T-helper 2 cell treated with Interferon-gamma antibody and Interleukin-4, amounts not matched to agents 5 μg/mL and 100 μg/mL, for 36 hours (primary cell): Measurements from ENCODE around the gene DLD.

Experiments
- DNase-seq: peaks from one replicate; pipeline ENCODE4 v3.0.0; 2021; ENCODE audit warnings: low spot score
- H3K27ac Mint-ChIP-seq: one replicate; pipeline ENCODE4 v1.8.0; 2021; ENCODE audit warnings: mild to moderate bottlenecking, mixed read lengths
- H3K27me3 Mint-ChIP-seq: one replicate; pipeline ENCODE4 v1.8.0; 2021; ENCODE audit warnings: low read depth, mixed read lengths
- H3K36me3 Mint-ChIP-seq: one replicate; pipeline ENCODE4 v1.8.0; 2021; ENCODE audit warnings: low read depth, mixed read lengths
- H3K4me1 Mint-ChIP-seq: one replicate; pipeline ENCODE4 v1.8.0; 2021; ENCODE audit warnings: low read depth, mixed read lengths
- H3K4me3 Mint-ChIP-seq: one replicate; pipeline ENCODE4 v1.8.0; 2022; ENCODE audit warnings: mild to moderate bottlenecking, moderate library complexity, mixed read lengths
- H3K9me3 Mint-ChIP-seq: one replicate; pipeline ENCODE4 v1.8.0; 2021; ENCODE audit warnings: mixed read lengths

Gene DLD

GRCh38 chr7:107934991-107935770 is 44.2 kb downstream of the DLD start:
- peaks cover 4% of the 10 kb centered on the region for H3K36me3 Mint-ChIP-seq
- no peaks in the 10 kb centered on the region for H3K27me3 Mint-ChIP-seq
- no peak overlapping the region for H3K27ac Mint-ChIP-seq
- H3K4me1 Mint-ChIP-seq = peaks cover 9% of the 10 kb centered on the region
- no peaks in the 10 kb centered on the region for H3K9me3 Mint-ChIP-seq
- DNase-seq = no peak
- H3K4me3 Mint-ChIP-seq = no peak overlapping the region

GRCh38 chr7:107936312-107936711 is 45.3 kb downstream of the DLD start:
- no peaks in the 10 kb centered on the region for H3K27me3 Mint-ChIP-seq
- DNase-seq = no peak
- no peak overlapping the region for H3K27ac Mint-ChIP-seq
- H3K4me3 Mint-ChIP-seq = no peak overlapping the region
- H3K4me1 Mint-ChIP-seq = peaks cover 9% of the 10 kb centered on the region
- no peaks in the 10 kb centered on the region for H3K9me3 Mint-ChIP-seq
- peaks cover 4% of the 10 kb centered on the region for H3K36me3 Mint-ChIP-seq

- H3K4me1 Mint-ChIP-seq = peaks cover 3% of the 10 kb centered on the region
- H3K4me3 Mint-ChIP-seq = no peak overlapping the region
- no peak for DNase-seq
- H3K27me3 Mint-ChIP-seq = no peaks in the 10 kb centered on the region
- no peak overlapping the region for H3K27ac Mint-ChIP-seq
- no peaks in the 10 kb centered on the region for H3K9me3 Mint-ChIP-seq
- H3K36me3 Mint-ChIP-seq = peaks cover 3% of the 10 kb centered on the region
Observed at GRCh38 chr7:107937531-107937930, 46.5 kb downstream of the DLD start.

- no peak for DNase-seq
- Mint-ChIP-seq H3K36me3 (no peaks in the 10 kb centered on the region), H3K4me3 (no peak overlapping the region), H3K27ac (no peak overlapping the region), H3K27me3 (no peaks in the 10 kb centered on the region), H3K4me1 (no peaks in the 10 kb centered on the region), H3K9me3 (no peaks in the 10 kb centered on the region)
Observed at GRCh38 chr7:107938456-107939250, 47.7 kb downstream of the DLD start.

- no peaks in the 10 kb centered on the region for H3K4me1 Mint-ChIP-seq
- DNase-seq = no peak
- H3K9me3 Mint-ChIP-seq = no peaks in the 10 kb centered on the region
- no peak overlapping the region for H3K27ac Mint-ChIP-seq
- H3K36me3 Mint-ChIP-seq = no peaks in the 10 kb centered on the region
- no peaks in the 10 kb centered on the region for H3K27me3 Mint-ChIP-seq
- no peak overlapping the region for H3K4me3 Mint-ChIP-seq
Observed at GRCh38 chr7:107939573-107940489, 48.8 kb downstream of the DLD start.

- Mint-ChIP-seq H3K36me3 (no peaks in the 10 kb centered on the region), H3K4me1 (no peaks in the 10 kb centered on the region), H3K27ac (no peak overlapping the region), H3K4me3 (no peak overlapping the region), H3K27me3 (no peaks in the 10 kb centered on the region), H3K9me3 (no peaks in the 10 kb centered on the region)
- DNase-seq = no peak
Observed at GRCh38 chr7:107940951-107941350, 50.0 kb downstream of the DLD start.

GRCh38 chr7:107943018-107943417 is 52.0 kb downstream of the DLD start:
- Mint-ChIP-seq H3K36me3 (no peaks in the 10 kb centered on the region), H3K9me3 (no peaks in the 10 kb centered on the region), H3K27ac (no peak overlapping the region), H3K4me3 (no peak overlapping the region), H3K27me3 (no peaks in the 10 kb centered on the region), H3K4me1 (no peaks in the 10 kb centered on the region)
- DNase-seq = no peak

GRCh38 chr7:107944411-107945169 is 53.6 kb downstream of the DLD start:
- Mint-ChIP-seq H3K4me1 (no peaks in the 10 kb centered on the region), H3K27me3 (peaks cover 4% of the 10 kb centered on the region), H3K4me3 (no peak overlapping the region), H3K27ac (no peak overlapping the region), H3K36me3 (no peaks in the 10 kb centered on the region), H3K9me3 (no peaks in the 10 kb centered on the region)
- DNase-seq = no peak

GRCh38 chr7:107945332-107945731 is 54.3 kb downstream of the DLD start:
- no peaks in the 10 kb centered on the region for H3K4me1 Mint-ChIP-seq
- no peaks in the 10 kb centered on the region for H3K9me3 Mint-ChIP-seq
- no peaks in the 10 kb centered on the region for H3K36me3 Mint-ChIP-seq
- no peak overlapping the region for H3K4me3 Mint-ChIP-seq
- H3K27ac Mint-ChIP-seq = no peak overlapping the region
- DNase-seq = no peak
- peaks cover 4% of the 10 kb centered on the region for H3K27me3 Mint-ChIP-seq

GRCh38 chr7:107946451-107946850 is 55.5 kb downstream of the DLD start:
- no peaks in the 10 kb centered on the region for H3K36me3 Mint-ChIP-seq
- H3K4me1 Mint-ChIP-seq = no peaks in the 10 kb centered on the region
- peaks cover 7% of the 10 kb centered on the region for H3K27me3 Mint-ChIP-seq
- no peak overlapping the region for H3K27ac Mint-ChIP-seq
- H3K4me3 Mint-ChIP-seq = no peak overlapping the region
- DNase-seq = no peak
- no peaks in the 10 kb centered on the region for H3K9me3 Mint-ChIP-seq

- no peak overlapping the region for H3K4me3 Mint-ChIP-seq
- H3K4me1 Mint-ChIP-seq = no peaks in the 10 kb centered on the region
- H3K27me3 Mint-ChIP-seq = peaks cover 7% of the 10 kb centered on the region
- H3K36me3 Mint-ChIP-seq = no peaks in the 10 kb centered on the region
- DNase-seq = no peak
- H3K9me3 Mint-ChIP-seq = no peaks in the 10 kb centered on the region
- H3K27ac Mint-ChIP-seq = no peak overlapping the region
Observed at GRCh38 chr7:107946881-107947280, 55.9 kb downstream of the DLD start.

GRCh38 chr7:107948645-107949442 is 57.9 kb downstream of the DLD start:
- no peaks in the 10 kb centered on the region for H3K4me1 Mint-ChIP-seq
- no peak overlapping the region for H3K27ac Mint-ChIP-seq
- H3K4me3 Mint-ChIP-seq = no peak overlapping the region
- H3K27me3 Mint-ChIP-seq = peaks cover 9% of the 10 kb centered on the region
- H3K36me3 Mint-ChIP-seq = no peaks in the 10 kb centered on the region
- no peak for DNase-seq
- no peaks in the 10 kb centered on the region for H3K9me3 Mint-ChIP-seq
